A549 treated with AZD9567 at 1 μM for 4 hours (cell line): Measurements from ENCODE around the gene P4HA3. TPM values are rescaled to one million over a fixed set of nuclear protein-coding genes. Genes with fewer than 3 reads are reported as not detected.

ENCODE experiments used
- total RNA-seq: library from RNA; stranded (reverse); fragments of 200-300 nt; extraction: Qiagen RNA extraction; gene quantifications from 5 replicates; pipeline ENCODE4 v1.2.3, GENCODE V29; 2022; ENCODE audit not compliant: insufficient read depth

The P4HA3 gene
- total RNA-seq: 35.7 to 54.4 TPM (median 46.1 TPM) in 5 replicates

DNA sequence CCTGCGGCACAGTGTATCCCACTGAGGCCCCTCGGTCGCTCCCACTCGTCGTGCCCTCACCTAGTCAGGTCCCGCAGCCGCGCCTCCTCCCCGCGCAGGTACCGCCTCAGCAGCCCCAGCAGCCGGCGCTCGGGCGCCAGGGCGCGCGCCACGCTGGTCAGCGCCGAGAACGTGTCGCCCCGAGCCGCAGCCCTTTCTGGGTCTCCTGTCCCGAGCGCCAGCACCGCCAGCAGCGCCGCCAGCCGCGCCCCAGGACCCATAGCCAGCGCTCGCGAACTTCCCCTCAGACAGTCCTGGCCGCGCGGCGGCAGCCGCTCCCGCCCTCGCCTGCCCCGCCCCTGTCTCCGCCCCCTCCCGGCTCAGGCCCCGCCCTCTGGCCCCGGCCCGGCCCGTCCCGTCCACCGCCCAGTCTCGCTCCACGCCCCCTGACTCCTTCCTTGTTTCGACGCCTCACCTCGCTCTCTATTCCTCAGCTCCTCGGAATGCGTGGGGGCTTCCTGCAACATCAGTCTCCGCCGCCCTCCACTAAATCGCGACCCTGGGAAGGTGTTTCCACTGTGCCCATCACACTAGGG is at the start of gene P4HA3:
TSS of gene P4HA3 (minus strand) at position 289 of the 575 bp plus-strand sequence. CDS start at position 260, 29 bp downstream.

Other genes starting within 250 kb of the P4HA3 start
- gene C2CD3, start 140.6 kb downstream of the P4HA3 start, total RNA-seq: 14.6 to 26.9 TPM (median 16.0 TPM) in 5 replicates
- gene PPME1, start 140.4 kb downstream of the P4HA3 start, total RNA-seq: 54.5 to 61.7 TPM (median 56.7 TPM) in 5 replicates
- gene PGM2L1, start 86.8 kb upstream of the P4HA3 start, total RNA-seq: 9.6 to 19.6 TPM (median 16.3 TPM) in 5 replicates
- not detected in 5 replicates for gene KCNE3, start 155.9 kb upstream of the P4HA3 start, total RNA-seq
- 2.6 to 3.6 TPM (median 2.9 TPM) in 4 of 5 replicates, not detected in the other for gene LIPT2, start 182.1 kb upstream of the P4HA3 start, total RNA-seq